IMR-90 (cell line): ENCODE measurements around the gene NOMO2. TPM values are rescaled to one million over a fixed set of nuclear protein-coding genes. Genes with fewer than 3 reads are reported as not detected.
"Not testable (repeated sequence)": the region's sequence is repeated elsewhere in the genome, so short reads cannot be mapped to it uniquely, and the experiment has no call there.

Experiments
- ATAC-seq: fragments of 200-7000 bp; cut with Tn5 transposase; 2 replicates; pipeline ENCODE4 v1.9.1; 2020; ENCODE audit warnings: low read depth, mild to moderate bottlenecking, moderate library complexity
- BruUV-seq: library from RNA; stranded (reverse); fragments of 400-500 nt; replicated peaks from 2 replicates; lab custom pipeline; 2021; lab: Mats Ljungman, UMichigan
- CTCF ChIA-PET: fragments of 300-600 bp; formaldehyde crosslinking; extraction: SDS; loops from one replicate; lab custom pipeline; 2021; ENCODE audit warnings: antibody characterized with exemption; lab: Yijun Ruan, JAX
- POLR2A ChIA-PET: fragments of 300-600 bp; sonication (Branson Sonifier 250); formaldehyde crosslinking; loops from one replicate; lab custom pipeline; 2022; ENCODE audit warnings: antibody characterized with exemption; ENCODE audit not compliant: unreplicated experiment; lab: Charles Lee
- DNase-seq: peaks from one replicate; pipeline ENCODE4 v3.0.0; 2013
- H2AFZ ChIP-seq: replicated peaks from 2 replicates; pipeline ENCODE3; 2013; ENCODE audit warnings: low read length, mild to moderate bottlenecking; ENCODE audit not compliant: poor library complexity
- H2AK5ac ChIP-seq: 2 replicates; pipeline ENCODE4 v1.6.1; 2013; ENCODE audit warnings: low read depth, low read length, inconsistent platforms
- H2AK9ac ChIP-seq: replicated peaks from 2 replicates; pipeline ENCODE3; 2013; ENCODE audit warnings: mild to moderate bottlenecking, low read depth, low read length, moderate library complexity; ENCODE audit not compliant: poor library complexity
- H2BK120ac ChIP-seq: 2 replicates; pipeline ENCODE4 v1.6.1; 2013; ENCODE audit warnings: low read depth, low read length, inconsistent platforms
- H2BK15ac ChIP-seq: 3 replicates; pipeline ENCODE4 v1.6.1; 2013; ENCODE audit warnings: low read depth, low read length, inconsistent platforms
- H2BK20ac ChIP-seq: 2 replicates; pipeline ENCODE4 v1.6.1; 2013; ENCODE audit warnings: low read depth, mild to moderate bottlenecking, inconsistent platforms, low read length, moderate library complexity
- H2BK5ac ChIP-seq: 2 replicates; pipeline ENCODE4 v1.6.1; 2013; ENCODE audit warnings: mild to moderate bottlenecking, low read depth, low read length, inconsistent platforms; ENCODE audit not compliant: poor library complexity, severe bottlenecking
- H3K14ac ChIP-seq: replicated peaks from 2 replicates; pipeline ENCODE4 v1.6.1; 2013; ENCODE audit warnings: low read depth, low read length, inconsistent platforms
- H3K18ac ChIP-seq: 2 replicates; pipeline ENCODE4 v1.6.1; 2013; ENCODE audit warnings: low read depth, low read length, control low read depth
- H3K23ac ChIP-seq: 2 replicates; pipeline ENCODE4 v1.6.1; 2013; ENCODE audit warnings: low read depth, low read length, inconsistent platforms
- H3K27ac ChIP-seq: 2 replicates; pipeline ENCODE4 v1.5.1; 2013; ENCODE audit warnings: mild to moderate bottlenecking, control low read depth, low read length; ENCODE audit not compliant: insufficient read depth
- H3K27me3 ChIP-seq: 2 replicates; pipeline ENCODE4 v1.6.1; 2013; ENCODE audit warnings: low read length; ENCODE audit not compliant: control insufficient read depth, insufficient read depth
- H3K36me3 ChIP-seq: 2 replicates; pipeline ENCODE4 v1.6.1; 2013; ENCODE audit warnings: low read length, mixed read lengths; ENCODE audit not compliant: control insufficient read depth, insufficient read depth
- H3K4ac ChIP-seq: 2 replicates; pipeline ENCODE4 v1.6.1; 2013; ENCODE audit warnings: low read depth, low read length, inconsistent platforms
- H3K4me1 ChIP-seq: 2 replicates; pipeline ENCODE4 v1.6.1; 2013; ENCODE audit warnings: low read length, mixed read lengths; ENCODE audit not compliant: control insufficient read depth, insufficient read depth
- H3K4me2 ChIP-seq: 2 replicates; pipeline ENCODE4 v1.6.1; 2013; ENCODE audit warnings: low read depth, mild to moderate bottlenecking, control low read depth, low read length, moderate library complexity
- H3K4me3 ChIP-seq: 2 replicates; pipeline ENCODE4 v1.5.1; 2013; ENCODE audit warnings: low read depth, mild to moderate bottlenecking, control low read depth, low read length, moderate library complexity; ENCODE audit not compliant: insufficient read depth
- H3K56ac ChIP-seq: 2 replicates; pipeline ENCODE4 v1.6.1; 2013; ENCODE audit warnings: low read length, inconsistent platforms; ENCODE audit not compliant: insufficient read depth; ENCODE audit errors: extremely low read depth
- H3K79me1 ChIP-seq, 2 experiments: 2 replicates each; pipeline ENCODE4 v1.6.1; 2013; ENCODE audit warnings: low read length in 2 of 2, inconsistent platforms in 1 of 2, low read depth in 1 of 2
- H3K9ac ChIP-seq: 2 replicates; pipeline ENCODE4 v1.6.1; 2013; ENCODE audit warnings: low read depth, low read length, control low read depth
- H3K9me1 ChIP-seq: 2 replicates; pipeline ENCODE4 v1.6.1; 2013; ENCODE audit warnings: low read length, inconsistent platforms; ENCODE audit not compliant: insufficient read depth
- H3K9me3 ChIP-seq: 2 replicates; pipeline ENCODE4 v1.6.1; 2013; ENCODE audit warnings: low read length; ENCODE audit not compliant: control insufficient read depth, insufficient read depth
- H4K20me1 ChIP-seq: 2 replicates; pipeline ENCODE4 v1.6.1; 2013; ENCODE audit warnings: low read length, inconsistent platforms; ENCODE audit not compliant: insufficient read depth
- H4K5ac ChIP-seq: 2 replicates; pipeline ENCODE4 v1.6.1; 2013; ENCODE audit warnings: mild to moderate bottlenecking, low read depth, low read length, control low read depth
- H4K8ac ChIP-seq, 2 experiments: 2 replicates each; pipeline ENCODE4 v1.6.1; 2013; ENCODE audit warnings: low read depth in 2 of 2, low read length in 2 of 2, control low read depth in 1 of 2, inconsistent platforms in 1 of 2
- H4K91ac ChIP-seq: 2 replicates; pipeline ENCODE4 v1.6.1; 2013; ENCODE audit warnings: low read depth, low read length, inconsistent platforms; ENCODE audit not compliant: insufficient read depth
- WGBS, 2 experiments: methylation state at CpG; one replicate each; pipeline versions ENCODE4 v1.1.5 to v1.1.7; 2013; ENCODE audit warnings: missing lambda C conversion rate in 2 of 2; ENCODE audit not compliant: insufficient read length in 1 of 2; ENCODE audit errors: extremely low coverage in 2 of 2; 5-methylcytosine and 5-hydroxymethylcytosine counted together
- dilution Hi-C: fragments of 300-500 bp; cut with HindIII; formaldehyde crosslinking; loops from one replicate; pipeline ENCODE4 v1.14.3; 2018; ENCODE audit warnings: low sequenced_read_pairs; ENCODE audit not compliant: unreplicated experiment
- in situ Hi-C: fragments of 300-500 bp; cut with MboI; formaldehyde crosslinking; loops from 3 replicates; pipeline ENCODE4 v1.14.3; 2019; ENCODE audit warnings: low sequenced_read_pairs, inconsistent platforms, mixed read lengths
- intact Hi-C: fragments of 100-400 bp; cut with micrococcal nuclease; formaldehyde crosslinking; loops from 2 replicates; pipeline ENCODE4 v1.10.0; 2022
- polyA plus RNA-seq, 3 experiments: library from polyadenylated mRNA; depleted of rRNA; stranded (reverse); fragments of >200 nt; gene quantifications; 2 replicates each; pipeline ENCODE4 v1.2.3, GENCODE V29; 2012; ENCODE audit warnings: low replicate concordance in 1 of 3
- total RNA-seq: library from RNA; depleted of rRNA; stranded (reverse); fragments of >200 nt; gene quantifications from 2 replicates; pipeline ENCODE4 v1.2.3, GENCODE V29; 2012

The NOMO2 gene
- total and polyA plus RNA-seq, 2 of the 4 experiments (the other 2 are of a cell fraction) = 103 to 184 TPM

DNA sequence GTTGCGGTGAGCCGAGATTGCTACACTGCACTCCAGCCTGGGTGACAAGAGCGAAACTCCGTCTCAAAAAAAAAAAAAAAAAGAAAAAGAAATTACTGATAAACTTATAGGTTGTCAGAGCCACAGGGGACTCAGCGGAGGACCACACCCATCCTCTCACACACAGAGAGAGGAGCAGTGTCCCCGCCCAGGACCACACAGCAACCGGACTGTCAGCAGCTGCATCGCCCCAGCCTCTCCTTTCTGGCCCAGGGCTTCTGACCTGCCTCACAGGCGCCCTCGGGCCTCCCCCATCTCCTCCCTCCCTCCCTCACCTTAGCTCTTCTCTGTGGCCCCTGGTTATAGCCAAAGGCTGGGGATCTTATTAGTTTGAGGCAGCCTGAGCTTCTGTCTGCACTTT is 27.9 kb upstream of the NOMO2 start:
- H3K4me3 ChIP-seq, DNase-seq, H3K27ac ChIP-seq, H3K18ac ChIP-seq, H3K4me2 ChIP-seq, H3K9ac ChIP-seq, H3K9me1 ChIP-seq, H2AFZ ChIP-seq, H2BK5ac ChIP-seq, H3K4me1 ChIP-seq, in situ Hi-C loops, H2BK20ac ChIP-seq, POLR2A ChIA-PET, H3K4ac ChIP-seq, H2BK15ac ChIP-seq, H4K20me1 ChIP-seq, BruUV-seq, H2AK9ac ChIP-seq, H3K27me3 ChIP-seq, H4K91ac ChIP-seq, CTCF ChIA-PET, H2BK120ac ChIP-seq, H3K56ac ChIP-seq, ATAC-seq, H3K36me3 ChIP-seq, H2AK5ac ChIP-seq, H3K14ac ChIP-seq, H3K23ac ChIP-seq, intact Hi-C loops, dilution Hi-C loops, H3K79me1 ChIP-seq, H4K5ac ChIP-seq, H4K8ac ChIP-seq, H3K9me3 ChIP-seq: not testable (repeated sequence)
- no CpG with 5 or more reads among the region's 10 CpGs for WGBS, 2 experiments

DNA sequence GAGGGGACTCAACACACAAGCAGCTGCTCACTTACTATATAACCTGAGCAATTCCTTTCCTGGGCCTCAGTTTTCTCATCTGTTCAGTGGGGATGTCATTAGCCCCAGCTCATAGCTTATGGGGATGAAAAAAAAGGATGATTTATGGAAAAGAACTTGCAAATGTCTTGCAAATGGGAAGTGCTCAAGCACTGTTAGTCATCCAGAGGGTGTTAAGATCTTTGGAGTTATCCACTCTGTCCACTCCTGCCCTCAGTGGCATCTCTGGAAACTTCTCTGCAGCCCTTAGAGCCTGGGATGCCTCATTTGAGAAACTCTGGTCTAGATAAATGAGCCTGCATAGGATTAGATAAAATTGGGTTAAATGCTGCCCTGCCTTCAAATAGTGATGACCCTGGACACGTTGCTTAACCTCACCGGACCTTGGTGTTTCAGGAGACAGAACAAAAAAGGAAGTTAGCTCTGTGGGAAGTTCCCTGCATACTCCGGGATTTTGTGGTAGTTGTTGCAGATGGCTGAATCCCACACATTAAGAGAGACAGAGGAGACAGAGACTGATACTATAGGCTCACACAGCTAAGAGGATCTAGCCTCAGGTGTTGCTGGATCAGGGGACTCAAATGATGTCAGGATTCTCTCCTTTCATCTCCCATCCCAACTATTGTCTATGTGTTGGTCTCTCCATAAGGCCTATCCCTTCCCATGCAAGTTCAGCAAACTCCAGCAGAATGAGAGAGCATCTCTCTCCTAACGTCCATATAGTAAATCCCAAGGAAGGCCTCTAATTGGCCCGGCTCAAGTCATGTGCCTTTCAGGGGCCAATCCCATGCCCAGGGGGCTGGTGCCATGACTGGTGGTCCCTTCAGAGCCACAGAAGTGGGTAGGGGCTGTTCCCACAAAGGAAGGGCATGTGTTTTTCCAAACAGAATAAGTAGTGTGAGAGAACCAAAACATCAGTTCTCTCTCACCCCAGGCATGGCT is 25.0 kb upstream of the NOMO2 start:
- no CpG with 5 or more reads among the region's 5 CpGs for WGBS, 2 experiments
- intact Hi-C loops, H4K8ac ChIP-seq, CTCF ChIA-PET, DNase-seq, H3K56ac ChIP-seq, POLR2A ChIA-PET, dilution Hi-C loops, H3K27ac ChIP-seq, H3K9me3 ChIP-seq, H2AK9ac ChIP-seq, BruUV-seq, H3K4me1 ChIP-seq, H3K36me3 ChIP-seq, H2BK120ac ChIP-seq, H2BK15ac ChIP-seq, H2BK20ac ChIP-seq, H3K4ac ChIP-seq, H3K9ac ChIP-seq, H4K5ac ChIP-seq, in situ Hi-C loops, H3K79me1 ChIP-seq, H3K18ac ChIP-seq, H4K91ac ChIP-seq, H4K20me1 ChIP-seq, H3K23ac ChIP-seq, H3K27me3 ChIP-seq, H3K4me2 ChIP-seq, H2AK5ac ChIP-seq, ATAC-seq, H2AFZ ChIP-seq, H3K9me1 ChIP-seq, H3K4me3 ChIP-seq, H3K14ac ChIP-seq, H2BK5ac ChIP-seq: not testable (repeated sequence)
